HFF-Myc (cell line): ENCODE data around the gene C20orf204.

Experiments
- DNase-seq: peaks from one replicate; pipeline ENCODE4 v3.0.0-alpha.2; 2011; ENCODE audit warnings: low read depth; ENCODE audit errors: extremely low read depth
- H3K4me3 ChIP-seq: replicated peaks from 2 replicates; pipeline ENCODE4 v1.5.1; 2011; ENCODE audit warnings: low read depth, mild to moderate bottlenecking, control low read depth, low read length
- CTCF ChIP-seq: IDR thresholded peaks from 2 replicates; pipeline ENCODE4 v1.5.1; 2012; ENCODE audit warnings: mild to moderate bottlenecking, low read depth, low read length, control low read depth; ENCODE audit errors: missing control alignments

Gene C20orf204

GRCh38 chr20:64038565-64039292, 2.7 kb downstream of the C20orf204 start:
- DNase-seq = no peak
- TF ChIP-seq CTCF = peak; percentile 61

GRCh38 chr20:64039293-64040160, 3.5 kb downstream of the C20orf204 start:
- peak overlapping the region; percentile 30; the same call in 1 of the 2 replicates for H3K4me3 ChIP-seq
- no peak for TF ChIP-seq CTCF
- no peak for DNase-seq

More at GRCh38 chr20:64038565-64039292, 2.7 kb downstream of the C20orf204 start:
- H3K4me3 ChIP-seq = peak overlapping the region; percentile 30

GRCh38 chr20:64040231-64041039, 4.5 kb downstream of the C20orf204 start:
- no peak for TF ChIP-seq CTCF
- H3K4me3 ChIP-seq = no peak overlapping the region
- DNase-seq = no peak

- no peak for TF ChIP-seq CTCF
- DNase-seq = no peak
- H3K4me3 ChIP-seq = no peak overlapping the region
Observed at GRCh38 chr20:64041040-64041780, 5.2 kb downstream of the C20orf204 start.

GRCh38 chr20:64041781-64042053, 5.7 kb downstream of the C20orf204 start:
- no peak for TF ChIP-seq CTCF
- H3K4me3 ChIP-seq = no peak overlapping the region
- DNase-seq = no peak
